ENCODE results near the gene TINAG. TPM values are rescaled to one million over a fixed set of nuclear protein-coding genes. Genes with fewer than 3 reads are reported as not detected.

TINAG gene, protein sequence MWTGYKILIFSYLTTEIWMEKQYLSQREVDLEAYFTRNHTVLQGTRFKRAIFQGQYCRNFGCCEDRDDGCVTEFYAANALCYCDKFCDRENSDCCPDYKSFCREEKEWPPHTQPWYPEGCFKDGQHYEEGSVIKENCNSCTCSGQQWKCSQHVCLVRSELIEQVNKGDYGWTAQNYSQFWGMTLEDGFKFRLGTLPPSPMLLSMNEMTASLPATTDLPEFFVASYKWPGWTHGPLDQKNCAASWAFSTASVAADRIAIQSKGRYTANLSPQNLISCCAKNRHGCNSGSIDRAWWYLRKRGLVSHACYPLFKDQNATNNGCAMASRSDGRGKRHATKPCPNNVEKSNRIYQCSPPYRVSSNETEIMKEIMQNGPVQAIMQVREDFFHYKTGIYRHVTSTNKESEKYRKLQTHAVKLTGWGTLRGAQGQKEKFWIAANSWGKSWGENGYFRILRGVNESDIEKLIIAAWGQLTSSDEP
- total RNA-seq (2014; rRNA removed; shearing (Covaris generic)) (not detected in 2 replicates), polyA plus RNA-seq (2016; fragmentation: Nextera tagmentation; extraction: Ambion mirVana) (not detected in 2 replicates)

DNA sequence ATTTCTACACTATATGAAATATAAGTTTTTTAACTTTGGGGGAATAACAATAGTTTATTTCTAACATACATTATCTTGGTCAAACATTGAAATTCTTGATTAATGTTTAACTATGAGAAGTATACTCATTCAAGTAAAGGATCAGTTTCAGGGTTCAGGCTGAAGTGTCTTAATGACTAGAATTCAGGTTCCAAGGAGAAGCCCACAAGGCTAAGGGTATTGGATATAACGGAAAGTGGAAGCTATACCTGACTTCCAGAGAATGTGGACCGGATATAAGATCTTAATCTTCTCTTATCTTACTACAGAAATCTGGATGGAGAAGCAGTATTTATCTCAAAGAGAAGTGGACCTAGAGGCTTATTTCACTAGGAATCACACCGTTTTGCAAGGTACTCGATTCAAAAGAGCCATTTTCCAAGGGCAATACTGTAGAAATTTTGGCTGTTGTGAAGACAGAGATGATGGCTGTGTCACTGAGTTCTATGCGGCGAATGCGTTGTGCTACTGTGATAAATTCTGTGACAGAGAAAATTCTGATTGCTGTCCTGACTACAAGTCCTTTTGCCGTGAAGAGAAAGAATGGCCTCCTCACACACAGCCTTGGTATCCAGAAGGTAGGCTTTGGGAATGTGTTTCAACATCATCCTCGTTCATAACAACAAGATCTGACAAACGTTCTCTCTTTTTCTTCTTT, at the start of gene TINAG:
TINAG (plus strand) TSS at position 153 of the 697 bp plus-strand sequence; CDS start at position 263, 110 bp downstream.
- no peak within 1 kb of the TSS for H2AFZ ChIP-seq

DNA sequence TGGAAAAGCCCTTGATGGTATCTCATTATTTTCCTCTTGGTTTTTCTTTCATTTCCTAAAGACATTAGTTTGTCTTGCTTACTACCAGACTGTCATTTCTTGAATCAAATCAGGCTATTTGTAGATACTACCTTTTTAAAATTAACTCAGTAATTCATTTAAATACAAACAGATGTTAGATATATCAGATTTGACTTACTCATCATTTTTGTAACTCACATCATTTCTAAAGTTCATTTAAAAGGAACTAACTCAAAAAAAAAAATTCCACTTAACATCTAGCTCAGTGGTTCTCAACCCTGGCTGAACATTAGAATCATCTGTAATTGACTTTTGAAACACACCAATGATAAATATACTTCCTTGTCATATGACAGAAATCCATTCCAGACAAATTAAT, 48.2 kb upstream of the TINAG start:
- Histone ChIP-seq H3K9me2 (ENCODE audit: insufficient read depth) (no peaks in the 10 kb centered on the region), H3K4me2 (ENCODE audit: unreplicated experiment) (no peak overlapping the region), H3K4me1 (ENCODE audit: insufficient read depth) (peaks cover 6% of the 10 kb centered on the region), H2AFZ (no peak overlapping the region), H3K9ac (no peak overlapping the region), H3K9me3 (ENCODE audit: low read depth) (no peaks in the 10 kb centered on the region), H3K4me3 (no peak overlapping the region), H4K20me1 (ENCODE audit: insufficient read depth) (no peaks in the 10 kb centered on the region), H3K27me3 (replicated peaks; ENCODE audit: insufficient read depth) (no peaks in the 10 kb centered on the region), H3K79me2 (ENCODE audit: insufficient read depth) (no peaks in the 10 kb centered on the region), H3K27ac (no peak overlapping the region), H3F3A (ENCODE audit: insufficient read depth) (no peaks in the 10 kb centered on the region), H3K36me3 (ENCODE audit: low read depth) (no peaks in the 10 kb centered on the region)
- in situ Hi-C loops (cut with MboI): no loop called here
- TF ChIP-seq EZH2phosphoT487 (IDR thresholded peaks at IDR 0.05; ENCODE audit: insufficient read depth, low read depth) (no peak), EZH2 (IDR thresholded peaks at IDR 0.05; ENCODE audit: insufficient read depth, poor library complexity, severe bottlenecking) (no peak)
- DNase-seq: no peak

More for the DNA sequence above, at the start of gene TINAG:
- H3K36me3 ChIP-seq (ENCODE audit: low read depth): no peaks in the 10 kb centered on the region
- no peaks in the 10 kb centered on the region for H3K4me1 ChIP-seq (ENCODE audit: insufficient read depth)
- no peaks in the 10 kb centered on the region for H3K9me2 ChIP-seq (ENCODE audit: insufficient read depth)
- no peak within 1 kb of the TSS for H3K4me2 ChIP-seq (ENCODE audit: unreplicated experiment)
- H3K27me3 ChIP-seq (replicated peaks; ENCODE audit: insufficient read depth): no peaks in the 10 kb centered on the region
- WGBS, 2 experiments (ENCODE audit: low coverage in 1 of 2, low lambda C conversion rate in 2 of 2, missing lambda C conversion rate in 2 of 2): 80 to 86% methylated on average over 10 of the region's 10 CpGs
- no peaks in the 10 kb centered on the region for H4K20me1 ChIP-seq (ENCODE audit: insufficient read depth)
- no peak within 1 kb of the TSS for H3K27ac ChIP-seq
- no peak within 1 kb of the TSS for H3K9ac ChIP-seq
- H3K79me2 ChIP-seq (ENCODE audit: insufficient read depth): no peaks in the 10 kb centered on the region
- H3K4me3 ChIP-seq: no peak within 1 kb of the TSS
- in situ Hi-C loops (cut with MboI): no loop called here
- no peaks in the 10 kb centered on the region for H3K9me3 ChIP-seq (ENCODE audit: low read depth)
- no peak for DNase-seq
- TF ChIP-seq EZH2 (IDR thresholded peaks at IDR 0.05; ENCODE audit: insufficient read depth, poor library complexity, severe bottlenecking) (no peak), EZH2phosphoT487 (IDR thresholded peaks at IDR 0.05; ENCODE audit: insufficient read depth, low read depth) (no peak)
- no peaks in the 10 kb centered on the region for H3F3A ChIP-seq (ENCODE audit: insufficient read depth)

DNA sequence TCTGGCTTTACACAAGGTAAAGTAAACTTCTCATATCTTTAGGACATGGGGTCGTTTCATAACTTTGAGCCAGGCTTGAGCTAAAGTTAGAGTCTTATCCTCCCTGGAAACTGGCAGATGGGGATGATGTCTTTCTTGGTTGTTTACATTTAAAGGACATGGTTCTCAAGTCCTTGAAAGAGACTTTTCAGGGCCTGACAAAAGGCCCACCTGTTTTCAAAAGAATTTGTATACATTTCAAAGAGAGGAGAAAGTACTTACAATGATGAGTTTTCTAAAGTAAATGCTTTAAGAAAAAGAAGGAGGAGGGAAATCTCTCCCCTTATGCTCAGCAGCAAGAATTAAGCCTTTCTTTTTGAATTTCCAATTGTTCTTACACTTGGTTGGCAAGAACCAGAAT, 45.7 kb upstream of the TINAG start:
- 91 to 96% methylated on average over 1 of the region's 1 CpG for WGBS, 2 experiments (ENCODE audit: low coverage in 1 of 2, low lambda C conversion rate in 2 of 2, missing lambda C conversion rate in 2 of 2)
- Histone ChIP-seq H3K79me2 (ENCODE audit: insufficient read depth) (no peaks in the 10 kb centered on the region), H3K27me3 (replicated peaks; ENCODE audit: insufficient read depth) (no peaks in the 10 kb centered on the region), H3K36me3 (ENCODE audit: low read depth) (no peaks in the 10 kb centered on the region), H4K20me1 (ENCODE audit: insufficient read depth) (no peaks in the 10 kb centered on the region), H3K9ac (no peak overlapping the region), H3K27ac (no peak overlapping the region), H3K9me2 (ENCODE audit: insufficient read depth) (no peaks in the 10 kb centered on the region), H2AFZ (no peak overlapping the region), H3K9me3 (ENCODE audit: low read depth) (no peaks in the 10 kb centered on the region), H3K4me3 (no peak overlapping the region), H3F3A (ENCODE audit: insufficient read depth) (no peaks in the 10 kb centered on the region), H3K4me2 (ENCODE audit: unreplicated experiment) (no peak overlapping the region), H3K4me1 (ENCODE audit: insufficient read depth) (peaks cover 6% of the 10 kb centered on the region)
- no peak for DNase-seq
- in situ Hi-C loops (cut with MboI): no loop called here
- TF ChIP-seq EZH2 (IDR thresholded peaks at IDR 0.05; ENCODE audit: insufficient read depth, poor library complexity, severe bottlenecking) (no peak), EZH2phosphoT487 (IDR thresholded peaks at IDR 0.05; ENCODE audit: insufficient read depth, low read depth) (no peak)

DNA sequence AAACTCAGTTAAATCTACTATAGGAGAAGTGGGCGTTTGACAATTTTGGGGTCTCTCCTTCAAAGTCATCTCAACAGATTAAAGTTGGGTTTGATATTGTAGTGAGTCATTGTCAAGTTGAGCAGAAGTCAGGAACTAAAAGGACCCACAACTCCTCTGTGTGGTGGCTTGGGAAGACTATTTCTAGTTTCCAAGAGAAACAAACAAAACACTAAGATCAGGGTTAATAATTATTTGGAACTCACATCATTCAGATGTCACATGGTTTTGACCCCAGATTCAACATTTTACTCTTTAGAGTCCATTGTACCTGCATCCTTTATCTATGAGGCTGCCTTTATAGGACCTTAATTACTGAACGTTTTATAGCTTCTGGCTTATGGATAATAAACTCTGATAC, 45.3 kb upstream of the TINAG start:
- DNase-seq: no peak
- no peaks in the 10 kb centered on the region for H3K79me2 ChIP-seq (ENCODE audit: insufficient read depth)
- H3K9me2 ChIP-seq (ENCODE audit: insufficient read depth): no peaks in the 10 kb centered on the region
- no peaks in the 10 kb centered on the region for H3K36me3 ChIP-seq (ENCODE audit: low read depth)
- WGBS, 2 experiments (ENCODE audit: low coverage in 1 of 2, low lambda C conversion rate in 2 of 2, missing lambda C conversion rate in 2 of 2): 39 to 48% methylated on average over 2 of the region's 2 CpGs
- no peaks in the 10 kb centered on the region for H4K20me1 ChIP-seq (ENCODE audit: insufficient read depth)
- in situ Hi-C loops (cut with MboI): no loop called here
- no peak overlapping the region for H3K9ac ChIP-seq
- no peak overlapping the region for H2AFZ ChIP-seq
- no peak overlapping the region for H3K4me3 ChIP-seq
- no peak overlapping the region for H3K4me2 ChIP-seq (ENCODE audit: unreplicated experiment)
- H3K9me3 ChIP-seq (ENCODE audit: low read depth): no peaks in the 10 kb centered on the region
- H3K27ac ChIP-seq: no peak overlapping the region
- no peak for TF ChIP-seq EZH2 (IDR thresholded peaks at IDR 0.05; ENCODE audit: insufficient read depth, poor library complexity, severe bottlenecking)
- no peak for TF ChIP-seq EZH2phosphoT487 (IDR thresholded peaks at IDR 0.05; ENCODE audit: insufficient read depth, low read depth)
- H3K4me1 ChIP-seq (ENCODE audit: insufficient read depth): peaks cover 6% of the 10 kb centered on the region
- H3F3A ChIP-seq (ENCODE audit: insufficient read depth): no peaks in the 10 kb centered on the region
- H3K27me3 ChIP-seq (replicated peaks; ENCODE audit: insufficient read depth): no peaks in the 10 kb centered on the region
